GM13977 (cell line): ENCODE measurements around the gene APC.

Experiments
- DNase-seq: peaks from one replicate; pipeline ENCODE4 v3.0.0; 2012; ENCODE audit warnings: low spot score
- CTCF ChIP-seq: IDR thresholded peaks from 2 replicates; pipeline ENCODE4 v1.5.1; 2012; ENCODE audit warnings: mild to moderate bottlenecking, control low read depth; ENCODE audit not compliant: insufficient read depth; ENCODE audit errors: extremely low read depth, missing control alignments
- in situ Hi-C: fragments of 300-500 bp; cut with MboI; formaldehyde crosslinking; loops from one replicate; pipeline ENCODE4 v1.12.0; 2022; ENCODE audit warnings: low sequenced_read_pairs, low pct_unique_long_range_greater_than_20kb, mixed read lengths, inconsistent platforms; ENCODE audit not compliant: unreplicated experiment

Gene APC

GRCh38 chr5:112830378-112830777 lies 92.7 kb downstream of the APC start:
- in situ Hi-C loops = no loop called here
- no peak for TF ChIP-seq CTCF
- DNase-seq = no peak

- in situ Hi-C loops = no loop called here
- no peak for DNase-seq
- no peak for TF ChIP-seq CTCF
These were observed 96.3 kb downstream of the APC start for GRCh38 chr5:112833971-112834370.

- DNase-seq = no peak
- in situ Hi-C loops = no loop called here
- no peak for TF ChIP-seq CTCF
These were observed 106.8 kb downstream of the APC start for GRCh38 chr5:112844489-112844888.

- no peak for DNase-seq
- TF ChIP-seq CTCF = no peak
- in situ Hi-C loops = no loop called here
These were observed 108.9 kb downstream of the APC start for GRCh38 chr5:112846556-112846955.

DNA sequence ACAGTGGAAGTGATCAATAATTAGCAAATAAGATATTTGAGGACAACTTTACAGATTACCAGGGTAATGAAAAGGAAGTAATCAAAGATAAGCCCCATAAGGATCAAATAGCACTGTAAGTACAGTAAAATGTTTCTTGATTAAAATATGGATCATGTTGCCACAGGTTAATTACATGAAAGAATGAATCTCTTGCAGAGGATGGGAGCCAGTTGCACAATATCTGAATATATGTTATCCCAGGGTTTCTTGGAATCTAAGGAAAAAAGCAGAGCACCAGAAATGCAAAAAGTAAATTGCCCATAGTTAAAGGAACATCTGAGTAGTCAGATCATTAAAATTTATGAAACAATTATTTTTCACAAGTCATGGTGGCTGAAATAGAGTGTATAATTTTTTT lies 109.6 kb downstream of the APC start:
- no peak for DNase-seq
- TF ChIP-seq CTCF = no peak
- in situ Hi-C loops = no loop called here

- in situ Hi-C loops = no loop called here
- peak; percentile 41 for DNase-seq
These were observed 110.6 kb downstream of the APC start for GRCh38 chr5:112848116-112848811.

More at GRCh38 chr5:112848116-112848811, 110.6 kb downstream of the APC start:
- peak; percentile 55 for TF ChIP-seq CTCF
